Ovary (tissue), 9 donors: ENCODE data around the gene ENSA. TPM values are rescaled to one million over a fixed set of nuclear protein-coding genes. Genes with fewer than 3 reads are reported as not detected.
"Not testable (repeated sequence)": the region's sequence is repeated elsewhere in the genome, so short reads cannot be mapped to it uniquely, and the experiment has no call there.

ENCODE experiments used
- DNase-seq, 5 donors: peaks; one replicate each; pipeline ENCODE4 v3.0.0-alpha.2; 2019 to 2020
- H3K27ac ChIP-seq, 2 donors: fragments of 200-600 bp; one replicate each; pipeline versions ENCODE4 v1.5.1 to v1.8.0; 2019 to 2022
- H3K27me3 ChIP-seq: fragments of 200-600 bp; one replicate; pipeline ENCODE4 v1.8.0; 2022
- H3K36me3 ChIP-seq: fragments of 200-600 bp; sonication (generic); one replicate; pipeline ENCODE4 v1.5.1; 2019
- H3K4me1 ChIP-seq: one replicate; pipeline ENCODE4 v1.8.1; 2013; ENCODE audit warnings: mild to moderate bottlenecking, moderate library complexity; ENCODE audit not compliant: insufficient read depth
- H3K4me3 ChIP-seq: fragments of 200-600 bp; sonication (generic); one replicate; pipeline ENCODE4 v1.5.1; 2017
- H3K9me3 ChIP-seq, 2 donors: fragments of 200-600 bp in 1 of 2; sonication (generic) in 1 of 2; one replicate each; pipeline versions ENCODE4 v1.5.1 to v1.8.1; 2013 to 2019; ENCODE audit warnings: mild to moderate bottlenecking in 1 of 2, moderate library complexity in 1 of 2
- CTCF ChIP-seq, 3 donors: fragments of 450-650 bp in 2 of 3; fragments of 200-600 bp in 1 of 3; IDR thresholded peaks; one replicate each; pipeline versions ENCODE4 v1.5.1 to v1.8.0; 2016 to 2022; ENCODE audit warnings: antibody characterized with exemption in 3 of 3, mild to moderate bottlenecking in 1 of 3
- EP300 ChIP-seq: sonication (generic); formaldehyde crosslinking; IDR thresholded peaks from one replicate; pipeline ENCODE4 v1.6.1; 2017; ENCODE audit warnings: antibody characterized with exemption
- POLR2A ChIP-seq: fragments of 450-650 bp; IDR thresholded peaks from one replicate; pipeline ENCODE4 v1.6.1; 2017; ENCODE audit warnings: antibody characterized with exemption, mild to moderate bottlenecking, moderate library complexity
- WGBS, 3 donors: extraction: QIAGEN DNeasy Blood & Tissue Kit in 1 of 3; methylation state at CpG; one replicate each; pipeline versions ENCODE4 v1.1.5 to v1.1.7; 2013 to 2017; 5-methylcytosine and 5-hydroxymethylcytosine counted together
- intact Hi-C, 4 donors: fragments of 100-400 bp; cut with DNase I; formaldehyde crosslinking; loops; one replicate each; pipeline versions ENCODE4 v1.11.0 to v1.15.1; 2022 to 2023
- polyA plus RNA-seq, 2 donors: library from polyadenylated mRNA; stranded (reverse); fragments of 200-250 nt in 1 of 2; fragments of 350-450 nt in 1 of 2; fragmentation: Illumina TruSeq in 1 of 2; extraction: RNeasy Lipid Tissue Mini Kit (QIAGEN cat#74804) in 1 of 2; gene quantifications; one replicate each; pipeline ENCODE4 v1.2.3, GENCODE V29; 2013 to 2014
- total RNA-seq, 7 donors: library from RNA; depleted of rRNA in 2 of 7; stranded (reverse); fragments of >200 nt in 2 of 7; fragmentation: NEBNext Ultra II Directional in 3 of 7; extraction: Animal tissue kit (Norgen Biotek cat#: 25700) in 3 of 7; gene quantifications; one replicate each; pipeline versions ENCODE4 v1.1.0 to v1.2.4, GENCODE V29; 2016 to 2023
- donor health status: DM: no; HTN: no; CAD: no; lungs with moderate emphysema.
- donor health status: DM: no; HTN: no; CAD: no.
- donor health status: Bipolar disorder and iron deficiency.
- donor health status: DM: yes; HTN: yes; CAD: no.
- donor health status: DM: no; HTN: no; CAD: no.
- donor health status: DM: yes; HTN: yes; CAD: no.

ENSA gene
- total and polyA plus RNA-seq, 9 donors, result 111 to 196 (median 152) TPM

GRCh38 chr1:150662811-150663210 is 33.4 kb upstream of the ENSA start:
- Histone ChIP-seq H3K27ac (no peak overlapping the region), H3K4me1 (peaks cover 2% of the 10 kb centered on the region), H3K36me3 (no peaks in the 10 kb centered on the region), H3K9me3 (no peaks in the 10 kb centered on the region), H3K27me3 (no peaks in the 10 kb centered on the region), H3K4me3 (no peak overlapping the region)
- no peak for DNase-seq
- WGBS, 3 donors, result 96 to 99% (median 98%) methylated on average over 9 of the region's 9 CpGs
- intact Hi-C loops, result no loop called here
- no peak for TF ChIP-seq POLR2A

GRCh38 chr1:150661156-150661555 is 31.7 kb upstream of the ENSA start:
- intact Hi-C loops, result no loop called here
- H3K9me3 ChIP-seq, result no peaks in the 10 kb centered on the region
- TF ChIP-seq POLR2A, result no peak
- TF ChIP-seq EP300, result no peak
- no peak for TF ChIP-seq CTCF (IDR thresholded peaks at IDR 0.05)
- no peak overlapping the region for H3K4me3 ChIP-seq
- H3K36me3 ChIP-seq, result no peaks in the 10 kb centered on the region
- WGBS, 3 donors, result 88 to 91% (median 88%) methylated on average over 5 of the region's 5 CpGs
- no peak for DNase-seq
- no peak overlapping the region for H3K27ac ChIP-seq
- no peaks in the 10 kb centered on the region for H3K27me3 ChIP-seq
- H3K4me1 ChIP-seq, result no peaks in the 10 kb centered on the region

GRCh38 chr1:150660584-150660983 is 31.2 kb upstream of the ENSA start:
- no peak for DNase-seq
- H3K4me3 ChIP-seq, result no peak overlapping the region
- H3K4me1 ChIP-seq, result no peaks in the 10 kb centered on the region
- H3K36me3 ChIP-seq, result no peaks in the 10 kb centered on the region
- intact Hi-C loops, result no loop called here
- H3K27ac ChIP-seq, result no peak overlapping the region
- WGBS, 3 donors, result 84 to 97% (median 97%) methylated on average over 4 of the region's 4 CpGs
- no peaks in the 10 kb centered on the region for H3K27me3 ChIP-seq
- TF ChIP-seq EP300, result no peak
- no peak for TF ChIP-seq CTCF (IDR thresholded peaks at IDR 0.05)
- no peak for TF ChIP-seq POLR2A
- no peaks in the 10 kb centered on the region for H3K9me3 ChIP-seq

- 91 to 95% (median 94%) methylated on average over 4 of the region's 4 CpGs for WGBS, 3 donors
- H3K27ac ChIP-seq, DNase-seq, intact Hi-C loops, H3K9me3 ChIP-seq, H3K4me3 ChIP-seq, H3K27me3 ChIP-seq, H3K4me1 ChIP-seq, H3K36me3 ChIP-seq: not testable (repeated sequence)
Observed at GRCh38 chr1:150657064-150657463, 27.7 kb upstream of the ENSA start.

- 58 to 68% (median 63%) methylated on average over 10 of the region's 10 CpGs for WGBS, 3 donors
- intact Hi-C loops, H3K27ac ChIP-seq, H3K36me3 ChIP-seq, DNase-seq, H3K4me3 ChIP-seq, H3K27me3 ChIP-seq, H3K9me3 ChIP-seq, H3K4me1 ChIP-seq: not testable (repeated sequence)
Observed at GRCh38 chr1:150654635-150655034, 25.2 kb upstream of the ENSA start.

GRCh38 chr1:150650193-150650592 is 20.8 kb upstream of the ENSA start:
- Histone ChIP-seq H3K4me3 (no peak overlapping the region), H3K27ac (no peak overlapping the region), H3K27me3 (no peaks in the 10 kb centered on the region), H3K9me3 (no peaks in the 10 kb centered on the region), H3K36me3 (no peaks in the 10 kb centered on the region), H3K4me1 (peaks cover 4% of the 10 kb centered on the region)
- intact Hi-C loops, result no loop called here
- no peak for TF ChIP-seq EP300
- no peak for TF ChIP-seq CTCF (IDR thresholded peaks at IDR 0.05)
- TF ChIP-seq POLR2A, result no peak
- no peak for DNase-seq
- 87 to 100% (median 92%) methylated on average over 1 of the region's 1 CpG for WGBS, 3 donors
